Activated CD4-positive, alpha-beta T cell treated with anti-CD3 and anti-CD28 coated beads, Interleukin-2, amount 50 U/mL, for 1 hour (primary cell): ENCODE results near the gene BBS9.
"Not testable (repeated sequence)": the region's sequence is repeated elsewhere in the genome, so short reads cannot be mapped to it uniquely, and the experiment has no call there.

Experiments used
- DNase-seq: peaks from one replicate; pipeline ENCODE4 v3.0.0-alpha.2; 2020

Gene BBS9

DNA sequence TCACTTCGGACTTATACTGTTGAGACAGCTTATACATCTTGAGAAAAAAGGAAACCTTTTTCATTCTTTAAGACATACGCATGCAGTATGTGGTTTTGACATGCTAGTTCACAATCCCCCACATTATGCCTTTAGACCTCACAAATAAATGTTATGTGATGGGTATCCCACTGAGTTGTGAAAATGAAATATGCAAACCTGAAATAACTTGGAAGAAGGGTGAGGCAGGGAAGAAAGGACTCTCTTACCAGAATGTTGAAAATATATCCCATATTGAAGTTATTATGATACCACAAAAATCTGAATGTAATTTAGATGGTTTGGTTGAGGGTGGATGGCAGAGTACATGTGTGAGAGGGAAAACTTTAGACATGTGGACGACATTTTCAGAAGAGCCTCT lies 379.8 kb downstream of the BBS9 start:
- DNase-seq = no peak

DNA sequence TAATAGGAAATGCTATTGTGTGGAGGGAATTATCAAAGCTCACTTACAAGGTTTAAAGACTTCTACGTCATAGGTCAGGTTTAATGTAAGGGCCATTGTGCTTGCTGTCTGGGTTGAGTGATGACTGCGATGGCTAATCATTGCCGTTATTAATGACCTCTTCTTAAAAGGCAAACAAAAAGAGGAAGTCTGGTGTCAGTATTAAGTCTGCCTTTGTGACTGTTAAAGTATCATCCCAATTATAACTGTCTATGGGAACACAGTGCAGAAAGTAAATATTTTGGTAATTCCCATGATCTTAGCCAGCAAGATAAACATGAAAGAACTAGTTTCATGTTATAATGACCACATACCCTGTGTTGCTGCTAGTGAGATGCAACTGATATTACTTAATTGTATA lies 382.4 kb downstream of the BBS9 start:
- no peak for DNase-seq

- no peak for DNase-seq
Observed at GRCh38 chr7:33516568-33516967, 387.2 kb downstream of the BBS9 start.

- peak; percentile 1 for DNase-seq
Observed at GRCh38 chr7:33517191-33517590, 387.8 kb downstream of the BBS9 start.

GRCh38 chr7:33527008-33527407 lies 397.6 kb downstream of the BBS9 start:
- not testable (repeated sequence) for DNase-seq

DNA sequence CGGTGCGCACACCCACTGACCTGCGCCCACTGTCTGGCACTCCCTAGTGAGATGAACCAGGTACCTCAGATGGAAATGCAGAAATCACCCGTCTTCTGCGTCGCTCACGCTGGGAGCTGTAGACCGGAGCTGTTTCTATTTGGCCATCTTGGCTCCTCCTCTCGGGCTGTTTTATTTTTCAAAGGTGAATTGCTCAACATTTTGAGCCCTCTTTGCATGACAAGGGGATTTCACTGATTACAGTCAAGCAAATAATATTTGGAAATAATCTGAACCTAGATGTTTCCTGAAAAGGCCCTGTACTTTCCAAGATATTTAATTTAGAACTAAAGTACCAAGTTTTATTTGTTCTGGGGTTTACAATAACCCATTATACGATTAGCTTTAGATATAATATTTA lies 398.2 kb downstream of the BBS9 start:
- not testable (repeated sequence) for DNase-seq

- no peak for DNase-seq
Observed at GRCh38 chr7:33529070-33529469, 399.7 kb downstream of the BBS9 start.

- DNase-seq = no peak
Observed at GRCh38 chr7:33530664-33531063, 401.3 kb downstream of the BBS9 start.

- no peak for DNase-seq
Observed at GRCh38 chr7:33531888-33532287, 402.5 kb downstream of the BBS9 start.

- DNase-seq = no peak
Observed at GRCh38 chr7:33534833-33535232, 405.5 kb downstream of the BBS9 start.

- DNase-seq = no peak
Observed at GRCh38 chr7:33535989-33536388, 406.6 kb downstream of the BBS9 start.

DNA sequence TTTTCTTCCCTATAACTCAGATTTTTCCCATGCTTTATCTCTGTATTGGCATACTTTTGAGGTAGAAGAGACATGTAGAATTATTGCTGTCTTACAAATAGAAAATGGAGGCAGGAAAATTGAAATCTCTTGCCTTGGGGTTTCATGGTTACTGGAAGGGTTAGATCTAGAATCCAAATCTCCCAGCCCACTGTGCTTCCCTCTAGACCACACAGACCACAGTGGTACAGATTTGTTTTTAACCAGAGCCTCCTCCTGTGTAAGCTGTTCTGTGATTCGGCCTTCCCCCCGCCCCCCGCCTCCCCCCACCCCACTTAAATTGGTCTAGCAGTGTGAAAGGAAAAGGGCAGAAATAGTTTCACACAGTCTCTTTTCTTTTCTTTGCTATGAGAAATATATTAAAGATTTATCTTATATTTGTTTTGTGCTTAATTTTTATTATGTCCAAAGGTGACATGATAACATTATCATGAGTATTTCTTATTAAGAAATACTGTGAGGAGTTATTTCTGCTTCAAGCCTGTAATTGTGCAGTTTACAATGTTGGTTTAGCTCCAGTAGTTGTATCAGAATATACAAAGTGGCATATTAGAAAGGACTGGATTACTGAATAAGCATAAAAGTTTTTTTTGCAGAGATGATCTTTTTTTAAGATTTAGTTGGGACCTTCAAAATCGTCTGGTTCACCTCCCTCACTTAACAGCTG lies 407.2 kb downstream of the BBS9 start:
- DNase-seq = no peak

DNA sequence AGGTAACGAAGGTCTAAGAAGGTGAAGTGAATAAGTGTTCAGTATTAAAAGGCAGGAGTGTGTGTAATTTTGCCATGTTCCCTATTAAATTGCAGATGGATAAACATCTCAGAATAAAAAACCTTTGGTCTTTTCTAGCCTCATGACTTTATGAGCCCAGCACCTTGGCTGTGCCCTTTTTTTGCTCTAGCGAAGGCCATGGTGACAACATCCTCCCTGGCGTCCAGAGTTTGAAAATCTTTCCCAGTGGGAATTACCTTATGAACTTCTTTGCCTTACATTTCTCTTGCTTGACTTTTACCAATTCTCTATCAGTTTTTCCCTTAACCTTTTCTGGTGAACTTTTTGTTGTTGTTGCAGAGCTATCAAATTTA lies 407.7 kb downstream of the BBS9 start:
- no peak for DNase-seq

GRCh38 chr7:33539198-33539597 lies 409.8 kb downstream of the BBS9 start:
- DNase-seq = no peak

GRCh38 chr7:33539659-33540400 lies 410.5 kb downstream of the BBS9 start:
- no peak for DNase-seq

DNA sequence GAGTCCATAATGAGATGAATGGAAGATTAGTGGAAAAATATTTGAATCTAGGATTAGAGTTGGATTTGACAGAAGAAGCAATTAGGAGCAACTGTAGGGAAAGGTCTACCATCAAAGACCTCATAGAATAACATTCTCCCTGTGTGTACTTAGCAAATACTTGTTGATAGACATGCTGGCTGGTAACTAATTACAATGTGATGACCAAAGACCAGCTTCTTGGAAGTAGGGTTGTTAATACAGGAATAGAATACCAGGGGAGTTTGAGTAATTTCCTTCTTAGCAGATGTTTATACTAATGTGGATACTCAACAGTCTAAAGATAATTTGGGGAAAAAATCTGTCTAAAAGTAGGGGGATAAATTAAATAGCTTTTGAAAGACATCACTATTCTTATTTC lies 418.5 kb downstream of the BBS9 start:
- DNase-seq = no peak

DNA sequence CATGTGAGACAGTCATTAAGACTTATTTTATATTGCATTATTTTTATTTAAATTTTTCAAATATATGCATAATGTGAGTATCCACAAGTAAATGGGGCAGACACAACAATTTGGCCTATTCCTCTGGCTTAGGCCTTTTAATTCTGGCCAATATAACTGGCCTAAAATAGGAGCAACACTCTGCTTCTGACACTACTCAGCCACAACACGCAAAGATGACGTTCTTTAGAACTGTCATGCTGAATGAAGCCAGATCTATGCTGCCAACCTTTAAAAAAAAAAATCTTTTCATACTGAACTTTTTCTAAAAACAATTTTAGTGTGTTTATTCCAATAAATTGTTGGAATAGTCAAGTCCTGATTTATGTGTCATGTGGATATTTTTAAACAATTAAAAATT lies 421.0 kb downstream of the BBS9 start:
- no peak for DNase-seq

GRCh38 chr7:33550979-33551378 lies 421.6 kb downstream of the BBS9 start:
- no peak for DNase-seq

- DNase-seq = no peak
Observed at GRCh38 chr7:33554046-33554445, 424.7 kb downstream of the BBS9 start.

DNA sequence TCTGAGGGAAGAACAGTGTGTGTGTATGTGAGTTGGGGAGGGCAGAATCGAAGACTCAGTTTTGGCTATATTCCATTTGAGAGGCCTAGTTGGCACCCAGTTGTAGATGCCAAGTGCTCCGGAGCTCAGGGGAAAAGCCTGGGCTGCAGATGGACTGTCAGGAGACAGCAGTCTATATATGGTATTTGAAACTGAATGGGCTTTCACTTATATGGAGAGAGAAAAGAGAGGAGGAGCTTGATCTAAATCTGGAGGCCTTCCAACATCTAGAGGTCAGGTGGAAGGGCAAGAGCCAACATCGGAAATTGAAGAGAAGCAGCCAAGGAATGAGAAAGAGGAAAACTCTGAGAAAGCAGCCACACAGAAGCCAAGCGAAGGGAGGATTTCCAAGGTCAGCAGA lies 425.2 kb downstream of the BBS9 start:
- DNase-seq = no peak

DNA sequence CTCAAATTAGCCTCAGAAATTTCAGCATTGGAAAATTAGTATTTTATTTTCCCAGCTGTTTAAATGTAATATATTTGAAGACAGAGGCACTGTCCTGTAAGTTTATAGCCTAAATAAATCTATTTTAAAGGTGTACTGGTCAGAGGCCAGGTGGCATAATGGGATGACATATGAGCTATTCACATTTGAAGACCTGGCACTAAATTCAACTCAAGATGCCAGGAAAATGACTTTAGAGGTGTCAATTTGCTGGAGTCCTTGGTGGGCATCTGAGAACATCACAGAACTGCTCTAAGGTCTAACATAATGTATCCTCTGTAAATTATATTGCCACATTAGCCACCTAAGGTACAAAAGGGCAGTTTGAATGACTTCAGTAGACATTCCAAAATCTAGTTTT lies 427.1 kb downstream of the BBS9 start:
- no peak for DNase-seq

DNA sequence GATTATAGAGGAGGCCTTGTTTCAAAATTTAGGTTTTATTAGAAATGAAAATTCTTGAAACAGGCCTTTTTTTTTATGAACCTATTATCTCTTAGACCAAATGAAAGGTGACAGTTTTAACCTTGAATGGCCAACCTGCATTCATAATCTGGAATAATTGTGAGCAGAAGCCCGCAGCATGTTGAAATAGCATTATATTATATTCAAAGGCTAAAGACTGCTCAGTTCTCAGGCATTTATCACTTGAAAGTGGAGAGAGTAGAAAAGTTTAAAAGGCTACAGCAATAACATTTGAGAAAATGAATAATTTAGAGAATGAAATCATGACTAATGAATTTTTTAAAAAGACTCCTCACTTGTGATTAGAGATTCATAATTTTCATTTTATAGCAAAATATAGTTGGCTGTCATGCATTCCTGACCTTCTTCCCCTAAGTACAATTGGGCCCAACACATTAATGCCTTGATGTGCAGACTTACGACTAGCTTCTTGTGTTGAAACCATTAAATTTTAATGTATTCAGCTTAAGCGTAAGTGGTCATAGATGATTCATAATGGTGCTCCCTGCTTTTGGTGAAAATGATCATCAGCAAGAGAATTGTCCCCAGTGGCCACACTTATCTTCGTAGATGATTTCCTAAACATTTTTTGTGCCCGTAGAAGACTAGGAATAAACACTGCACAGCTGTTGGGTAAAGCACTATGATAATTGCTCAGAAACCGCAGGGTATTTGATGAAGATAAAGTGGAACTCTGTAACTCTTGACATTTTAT lies 429.4 kb downstream of the BBS9 start:
- DNase-seq = no peak

GRCh38 chr7:33559324-33559710 lies 430.0 kb downstream of the BBS9 start:
- DNase-seq = no peak

DNA sequence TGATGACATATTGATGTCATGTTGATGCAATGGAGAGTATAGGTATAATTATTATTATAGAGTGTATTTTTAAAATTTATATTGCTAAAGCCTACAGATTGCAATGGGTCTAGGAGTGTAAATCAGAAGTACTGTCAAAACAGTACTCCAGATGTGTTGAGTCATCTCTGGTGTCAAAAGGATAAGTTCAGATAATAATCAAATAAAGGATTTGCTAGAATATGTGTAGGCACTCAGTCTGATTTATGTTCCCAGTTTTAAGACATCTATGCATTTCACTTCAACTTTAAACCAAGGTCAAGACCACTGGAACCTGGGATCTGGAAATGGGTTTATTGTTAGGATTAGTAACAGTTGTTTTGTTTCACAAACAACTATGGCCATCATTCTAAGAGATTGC lies 433.6 kb downstream of the BBS9 start:
- no peak for DNase-seq
